Retinal pigment epithelial cell (primary cell): ENCODE results near the gene PCED1B.

Experiments
- DNase-seq: peaks from one replicate; pipeline ENCODE4 v3.0.0-alpha.2; 2010; ENCODE audit warnings: low read depth
- H3K4me3 ChIP-seq: 2 replicates; pipeline ENCODE4 v1.5.1; 2011; ENCODE audit warnings: mild to moderate bottlenecking, low read length, control low read depth, moderate library complexity
- CTCF ChIP-seq: conservative IDR thresholded peaks from 2 replicates; pipeline ENCODE4 v1.5.1; 2011; ENCODE audit warnings: low read depth, low read length, control low read depth, inconsistent platforms

Gene PCED1B

GRCh38 chr12:47068539-47068938, 10.9 kb upstream of the PCED1B start:
- no peak for DNase-seq
- TF ChIP-seq CTCF = no peak
- H3K4me3 ChIP-seq = no peak overlapping the region

GRCh38 chr12:47070310-47070709, 9.1 kb upstream of the PCED1B start:
- no peak for TF ChIP-seq CTCF
- H3K4me3 ChIP-seq = no peak overlapping the region
- no peak for DNase-seq

- TF ChIP-seq CTCF = peak; percentile 54
- no peak overlapping the region for H3K4me3 ChIP-seq
- no peak for DNase-seq
These were observed 8.1 kb upstream of the PCED1B start for GRCh38 chr12:47071241-47071852.

GRCh38 chr12:47073951-47074350, 5.5 kb upstream of the PCED1B start:
- DNase-seq = no peak
- TF ChIP-seq CTCF = no peak
- H3K4me3 ChIP-seq = no peak overlapping the region

- no peak for TF ChIP-seq CTCF
- no peak for DNase-seq
- no peak overlapping the region for H3K4me3 ChIP-seq
These were observed 4.7 kb upstream of the PCED1B start for GRCh38 chr12:47074757-47075156.

GRCh38 chr12:47075192-47076084, 4.0 kb upstream of the PCED1B start:
- no peak for DNase-seq
- TF ChIP-seq CTCF = no peak
- no peak overlapping the region for H3K4me3 ChIP-seq
